OCI-LY1 (cell line): Measurements from ENCODE around the gene FARS2.

ENCODE experiments used
- EZH2 ChIP-seq: fragments of 200-600 bp; sonication (generic), shearing (Covaris generic); IDR thresholded peaks from 2 replicates; pipeline ENCODE4 v1.8.0; 2017; ENCODE audit warnings: borderline replicate concordance, mixed run types, mild to moderate bottlenecking, antibody characterized with exemption, low read length, moderate library complexity, mixed read lengths
- TF ChIP-seq, protein P1 (sequence below): fragments of 200-600 bp; sonication (generic), shearing (Covaris generic); IDR thresholded peaks from 2 replicates; pipeline ENCODE4 v1.5.1; 2017; ENCODE audit warnings: mild to moderate bottlenecking, antibody characterized with exemption, low read length, moderate library complexity, mixed read lengths

GRCh38 chr6:5478380-5478779 lies 217.1 kb downstream of the FARS2 start:
- TF ChIP-seq, protein P1, sequence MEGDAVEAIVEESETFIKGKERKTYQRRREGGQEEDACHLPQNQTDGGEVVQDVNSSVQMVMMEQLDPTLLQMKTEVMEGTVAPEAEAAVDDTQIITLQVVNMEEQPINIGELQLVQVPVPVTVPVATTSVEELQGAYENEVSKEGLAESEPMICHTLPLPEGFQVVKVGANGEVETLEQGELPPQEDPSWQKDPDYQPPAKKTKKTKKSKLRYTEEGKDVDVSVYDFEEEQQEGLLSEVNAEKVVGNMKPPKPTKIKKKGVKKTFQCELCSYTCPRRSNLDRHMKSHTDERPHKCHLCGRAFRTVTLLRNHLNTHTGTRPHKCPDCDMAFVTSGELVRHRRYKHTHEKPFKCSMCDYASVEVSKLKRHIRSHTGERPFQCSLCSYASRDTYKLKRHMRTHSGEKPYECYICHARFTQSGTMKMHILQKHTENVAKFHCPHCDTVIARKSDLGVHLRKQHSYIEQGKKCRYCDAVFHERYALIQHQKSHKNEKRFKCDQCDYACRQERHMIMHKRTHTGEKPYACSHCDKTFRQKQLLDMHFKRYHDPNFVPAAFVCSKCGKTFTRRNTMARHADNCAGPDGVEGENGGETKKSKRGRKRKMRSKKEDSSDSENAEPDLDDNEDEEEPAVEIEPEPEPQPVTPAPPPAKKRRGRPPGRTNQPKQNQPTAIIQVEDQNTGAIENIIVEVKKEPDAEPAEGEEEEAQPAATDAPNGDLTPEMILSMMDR = no peak
- TF ChIP-seq EZH2 = no peak
